Measurements from ENCODE around the gene YARS1. TPM values are rescaled to one million over a fixed set of nuclear protein-coding genes. Genes with fewer than 3 reads are reported as not detected.

The YARS1 gene
- total RNA-seq, 1 donor: 199 TPM

- H3K79me2 ChIP-seq (ENCODE audit: insufficient read depth, low read length): no peaks in the 10 kb centered on the region
- H3K4me1 ChIP-seq (ENCODE audit: insufficient read depth, low read length): peaks cover 5% of the 10 kb centered on the region
- no peak overlapping the region for H3K4me2 ChIP-seq (ENCODE audit: insufficient read depth, low read length)
- TF ChIP-seq, protein P1, sequence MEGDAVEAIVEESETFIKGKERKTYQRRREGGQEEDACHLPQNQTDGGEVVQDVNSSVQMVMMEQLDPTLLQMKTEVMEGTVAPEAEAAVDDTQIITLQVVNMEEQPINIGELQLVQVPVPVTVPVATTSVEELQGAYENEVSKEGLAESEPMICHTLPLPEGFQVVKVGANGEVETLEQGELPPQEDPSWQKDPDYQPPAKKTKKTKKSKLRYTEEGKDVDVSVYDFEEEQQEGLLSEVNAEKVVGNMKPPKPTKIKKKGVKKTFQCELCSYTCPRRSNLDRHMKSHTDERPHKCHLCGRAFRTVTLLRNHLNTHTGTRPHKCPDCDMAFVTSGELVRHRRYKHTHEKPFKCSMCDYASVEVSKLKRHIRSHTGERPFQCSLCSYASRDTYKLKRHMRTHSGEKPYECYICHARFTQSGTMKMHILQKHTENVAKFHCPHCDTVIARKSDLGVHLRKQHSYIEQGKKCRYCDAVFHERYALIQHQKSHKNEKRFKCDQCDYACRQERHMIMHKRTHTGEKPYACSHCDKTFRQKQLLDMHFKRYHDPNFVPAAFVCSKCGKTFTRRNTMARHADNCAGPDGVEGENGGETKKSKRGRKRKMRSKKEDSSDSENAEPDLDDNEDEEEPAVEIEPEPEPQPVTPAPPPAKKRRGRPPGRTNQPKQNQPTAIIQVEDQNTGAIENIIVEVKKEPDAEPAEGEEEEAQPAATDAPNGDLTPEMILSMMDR (IDR thresholded peaks at IDR 0.05; ENCODE audit: extremely low read depth, low read depth, low read length): no peak
- no peak overlapping the region for H3K4me3 ChIP-seq (ENCODE audit: insufficient read depth, low read length)
- no peak overlapping the region for H3K27ac ChIP-seq (ENCODE audit: low read depth, low read length)
- no peak overlapping the region for H2AFZ ChIP-seq (ENCODE audit: low read length)
- no peaks in the 10 kb centered on the region for H3K27me3 ChIP-seq (ENCODE audit: insufficient read depth, low read length)
- no peak for DNase-seq (ENCODE audit: insufficient read length, low spot score, missing footprints)
- no peaks in the 10 kb centered on the region for H3K9me3 ChIP-seq (ENCODE audit: low read depth, low read length)
- peaks cover 28% of the 10 kb centered on the region for H3K36me3 ChIP-seq (ENCODE audit: insufficient read depth, low read length)
- peaks cover 7% of the 10 kb centered on the region for H4K20me1 ChIP-seq (ENCODE audit: insufficient read depth, low read length)
These were observed 45.4 kb downstream of the YARS1 start for GRCh38 chr1:32771561-32772280.

GRCh38 chr1:32770741-32771548 lies 46.2 kb downstream of the YARS1 start:
- H3K27me3 ChIP-seq (ENCODE audit: insufficient read depth, low read length): no peaks in the 10 kb centered on the region
- no peak overlapping the region for H3K4me3 ChIP-seq (ENCODE audit: insufficient read depth, low read length)
- no peak overlapping the region for H2AFZ ChIP-seq (ENCODE audit: low read length)
- peaks cover 7% of the 10 kb centered on the region for H4K20me1 ChIP-seq (ENCODE audit: insufficient read depth, low read length)
- no peak overlapping the region for H3K4me2 ChIP-seq (ENCODE audit: insufficient read depth, low read length)
- TF ChIP-seq, protein P1 (IDR thresholded peaks at IDR 0.05; ENCODE audit: extremely low read depth, low read depth, low read length): no peak
- peaks cover 4% of the 10 kb centered on the region for H3K4me1 ChIP-seq (ENCODE audit: insufficient read depth, low read length)
- H3K36me3 ChIP-seq (ENCODE audit: insufficient read depth, low read length): peaks cover 27% of the 10 kb centered on the region
- no peaks in the 10 kb centered on the region for H3K9me3 ChIP-seq (ENCODE audit: low read depth, low read length)
- H3K79me2 ChIP-seq (ENCODE audit: insufficient read depth, low read length): no peaks in the 10 kb centered on the region
- H3K27ac ChIP-seq (ENCODE audit: low read depth, low read length): no peak overlapping the region
- no peak for DNase-seq (ENCODE audit: insufficient read length, low spot score, missing footprints)

DNA sequence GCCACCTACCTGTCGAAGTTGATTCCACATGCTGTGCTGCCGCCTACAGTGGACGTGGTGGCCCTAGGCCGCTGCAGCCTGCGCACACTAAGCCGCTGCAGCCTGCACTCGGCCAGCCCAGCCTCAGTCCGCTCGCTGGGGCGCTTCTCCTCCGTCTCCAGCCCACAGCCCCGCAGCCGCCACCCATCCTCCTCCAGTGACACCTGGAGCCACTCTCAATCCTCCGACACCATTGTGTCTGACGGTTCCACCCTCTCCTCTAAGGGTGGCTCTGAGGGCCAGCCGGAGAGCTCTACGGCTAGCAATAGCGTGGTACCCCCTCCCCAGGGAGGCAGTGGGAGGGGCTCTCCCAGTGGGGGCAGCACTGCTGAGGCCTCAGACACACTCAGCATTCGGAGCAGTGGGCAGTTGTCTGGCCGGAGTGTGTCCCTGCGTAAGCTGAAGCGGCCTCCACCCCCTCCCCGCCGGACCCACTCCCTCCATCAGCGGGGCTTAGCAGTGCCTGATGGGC lies 46.9 kb downstream of the YARS1 start:
- Histone ChIP-seq H3K27ac (ENCODE audit: low read depth, low read length) (no peak overlapping the region), H3K79me2 (ENCODE audit: insufficient read depth, low read length) (no peaks in the 10 kb centered on the region), H3K4me1 (ENCODE audit: insufficient read depth, low read length) (no peaks in the 10 kb centered on the region), H3K27me3 (ENCODE audit: insufficient read depth, low read length) (no peaks in the 10 kb centered on the region), H3K4me3 (ENCODE audit: insufficient read depth, low read length) (no peak overlapping the region), H4K20me1 (ENCODE audit: insufficient read depth, low read length) (peaks cover 7% of the 10 kb centered on the region), H3K36me3 (ENCODE audit: insufficient read depth, low read length) (peaks cover 20% of the 10 kb centered on the region), H2AFZ (ENCODE audit: low read length) (no peak overlapping the region), H3K4me2 (ENCODE audit: insufficient read depth, low read length) (no peak overlapping the region), H3K9me3 (ENCODE audit: low read depth, low read length) (no peaks in the 10 kb centered on the region)
- no peak for DNase-seq (ENCODE audit: insufficient read length, low spot score, missing footprints)
- TF ChIP-seq, protein P1 (IDR thresholded peaks at IDR 0.05; ENCODE audit: extremely low read depth, low read depth, low read length): no peak

Data from osteoblast (primary cell).